Left renal cortex interstitium (tissue), 4 donors: ENCODE results near the gene KRTAP1-4. TPM values are rescaled to one million over a fixed set of nuclear protein-coding genes. Genes with fewer than 3 reads are reported as not detected.
"Not testable (repeated sequence)": the region's sequence is repeated elsewhere in the genome, so short reads cannot be mapped to it uniquely, and the experiment has no call there.

ENCODE experiments used
- DNase-seq, 4 donors: peaks; one replicate each; pipeline ENCODE4 v3.0.0-alpha.2; 2013; ENCODE audit warnings: low read depth in 4 of 4, low spot score in 2 of 4, missing footprints in 1 of 4
- polyA plus RNA-seq, 4 donors: library from polyadenylated mRNA; unstranded; fragments of 120-200 nt; gene quantifications; one replicate each; pipeline ENCODE4 v1.2.1, GENCODE V29; 2013; ENCODE audit not compliant: insufficient read length in 4 of 4

The KRTAP1-4 gene
- polyA plus RNA-seq, 4 donors = not detected

DNA sequence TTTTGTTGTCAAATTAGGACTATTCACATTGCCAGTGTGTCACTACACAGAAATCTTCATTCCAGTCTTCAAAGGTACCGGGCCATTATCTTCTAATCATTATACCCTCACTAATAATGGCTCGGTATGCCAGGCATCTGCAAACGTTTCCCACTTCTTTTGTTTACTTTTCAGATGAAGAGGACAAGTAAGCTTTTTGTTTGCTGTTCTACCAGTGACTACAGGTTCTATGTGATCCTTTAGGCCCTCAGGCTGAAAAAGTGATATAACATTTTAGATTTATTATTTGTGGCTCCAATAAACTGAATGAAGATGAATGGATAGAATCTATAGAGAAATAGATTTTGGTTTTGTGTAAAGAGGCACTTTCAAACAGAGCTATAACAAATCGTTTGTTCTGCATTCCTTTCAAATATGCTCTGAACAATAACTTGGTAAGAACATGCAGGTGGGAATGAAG lies 20.7 kb downstream of the KRTAP1-4 start:
- DNase-seq = no peak

DNA sequence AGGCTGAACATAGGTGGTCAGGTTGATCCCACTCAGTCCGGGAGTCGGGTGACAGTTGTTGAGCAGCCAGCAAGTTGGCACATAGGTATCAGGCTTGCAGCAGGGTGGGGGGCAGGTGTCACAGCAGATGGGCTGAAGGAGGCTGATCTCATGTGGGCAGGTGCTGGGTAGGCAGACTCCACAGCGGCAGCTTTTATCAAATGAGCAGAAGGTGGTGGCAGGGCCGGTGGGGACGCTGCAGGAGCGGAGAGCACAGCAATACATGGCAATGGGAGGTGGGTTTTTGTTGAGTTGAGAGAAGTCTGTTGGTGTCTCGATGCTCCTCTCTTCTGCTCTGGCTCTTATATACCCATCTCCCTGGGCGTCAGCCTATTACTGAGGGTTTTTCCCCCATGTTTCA lies 21.2 kb downstream of the KRTAP1-4 start, which contains the start of gene KRTAP3-1:
KRTAP3-1 (minus strand) TSS at position 318 of the 400 bp plus-strand sequence; CDS start at position 264, 54 bp downstream.
- DNase-seq = no peak

DNA sequence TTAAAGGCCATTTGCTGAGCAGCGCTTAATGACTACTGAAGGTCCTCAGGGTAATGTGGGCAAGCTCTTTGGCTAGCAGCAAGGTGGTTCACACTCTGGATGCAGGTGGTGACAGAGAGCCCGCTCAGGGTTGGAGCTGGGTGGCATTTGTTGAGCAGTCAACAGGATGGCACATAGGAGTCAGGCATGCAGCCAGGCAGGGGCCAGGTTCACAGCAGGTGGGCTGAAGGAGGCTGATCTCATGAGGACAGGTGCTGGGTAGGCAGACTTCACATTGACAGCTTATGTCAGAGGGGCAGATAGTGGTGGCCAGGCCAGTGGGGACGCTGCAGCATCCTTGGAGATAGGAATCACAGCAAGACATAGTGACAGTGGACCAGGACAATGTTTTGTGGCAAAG lies 25.6 kb downstream of the KRTAP1-4 start:
- DNase-seq = no peak

DNA sequence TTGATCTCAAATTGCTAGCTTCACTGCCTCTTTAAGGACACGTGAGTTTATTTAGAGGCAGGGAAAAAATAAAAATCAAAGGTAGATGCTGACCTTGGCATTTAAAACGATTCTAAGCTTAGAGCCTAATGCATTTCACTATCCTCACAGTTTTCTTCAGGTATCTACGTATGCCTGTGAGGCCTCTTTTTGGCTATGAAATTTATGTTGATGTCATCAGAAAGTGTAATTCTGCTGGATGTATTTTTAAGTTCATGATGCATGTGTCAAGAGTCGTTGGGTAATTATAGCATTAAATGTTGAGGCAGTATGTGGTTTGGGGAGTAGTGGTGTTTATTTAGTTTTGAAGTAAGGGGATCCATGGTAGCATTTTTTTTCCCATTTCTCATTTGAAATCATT lies 26.1 kb downstream of the KRTAP1-4 start:
- DNase-seq = no peak

DNA sequence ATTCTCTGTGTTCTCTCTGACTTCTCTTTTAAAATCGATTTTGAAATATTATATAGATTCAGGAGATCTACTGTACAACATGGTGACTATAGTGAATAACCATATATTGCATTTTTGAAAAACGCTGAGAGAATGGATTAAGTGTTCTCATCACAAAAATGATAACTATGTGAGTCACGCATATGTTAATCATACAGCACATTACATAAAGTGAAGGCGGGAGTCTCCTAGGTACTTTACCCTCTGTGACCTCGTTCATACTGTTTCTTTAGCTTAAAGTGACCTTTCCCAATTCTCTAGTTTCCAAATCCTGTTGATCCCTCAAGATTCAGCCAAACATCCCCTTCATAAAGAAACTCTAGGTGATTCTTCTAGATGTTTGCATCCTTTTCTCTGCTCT lies 27.2 kb downstream of the KRTAP1-4 start:
- DNase-seq = no peak

DNA sequence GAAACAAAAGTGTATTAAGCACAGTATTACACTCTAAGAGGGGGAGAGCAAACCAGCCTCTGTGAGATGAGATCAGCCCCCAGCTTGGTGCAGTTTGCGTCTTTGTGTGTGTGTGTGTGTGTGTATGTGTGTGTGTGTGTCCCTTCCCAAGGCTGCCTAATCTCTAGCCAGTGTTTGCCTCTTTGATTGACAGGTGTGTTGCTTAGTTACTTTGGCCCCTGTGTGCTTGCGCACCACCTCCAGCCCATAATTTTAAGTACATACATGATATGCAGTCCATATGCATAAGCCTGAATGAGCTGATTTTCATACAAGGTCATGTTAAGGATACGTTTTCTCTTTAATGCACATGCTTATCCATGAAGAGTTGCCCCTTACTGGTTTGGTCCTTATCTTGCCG lies 28.2 kb downstream of the KRTAP1-4 start:
- DNase-seq = no peak

DNA sequence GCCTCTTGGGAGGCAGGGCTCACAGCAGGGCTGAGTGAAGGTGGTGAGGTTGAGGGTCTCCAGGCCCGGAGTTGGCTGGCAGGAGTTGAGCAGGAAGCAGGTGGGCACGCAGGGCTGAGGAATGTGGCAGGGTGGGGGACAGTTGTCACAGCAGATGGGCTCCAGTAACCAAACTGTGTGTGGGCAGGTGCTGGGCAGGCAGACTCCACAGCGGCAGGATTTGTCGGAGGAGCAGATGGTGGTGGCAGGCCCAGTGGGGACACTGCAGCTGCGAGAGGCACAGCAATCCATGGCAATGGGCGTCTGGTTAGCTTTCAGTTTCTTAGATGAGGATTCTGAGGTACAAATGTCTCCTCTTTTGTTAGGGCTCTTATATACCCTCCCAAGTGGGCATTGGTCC lies 30.4 kb downstream of the KRTAP1-4 start, which contains the start of gene KRTAP3-2:
KRTAP3-2 (minus strand) TSS at position 344 of the 400 bp plus-strand sequence; CDS start at position 291, 53 bp downstream.
- not testable (repeated sequence) for DNase-seq

DNA sequence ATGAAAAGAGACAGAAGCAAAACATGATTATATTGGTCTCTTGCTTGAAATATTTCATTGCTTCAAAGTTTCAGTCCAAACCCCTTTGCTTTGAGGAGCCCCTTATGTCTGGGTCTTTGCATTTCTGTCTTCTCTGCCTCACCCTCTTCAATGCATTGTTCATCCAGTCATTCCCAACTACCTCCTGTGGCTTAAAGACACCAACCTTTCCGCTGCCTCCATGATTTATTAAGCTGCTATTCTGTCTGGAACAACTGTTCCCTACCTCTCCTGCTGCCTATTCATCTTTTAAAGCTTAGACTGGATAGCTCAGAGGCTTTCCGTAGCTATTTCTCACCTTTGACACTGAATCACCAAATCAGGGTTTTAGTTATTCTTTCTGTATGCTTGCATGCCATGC lies 32.6 kb downstream of the KRTAP1-4 start:
- no peak for DNase-seq

DNA sequence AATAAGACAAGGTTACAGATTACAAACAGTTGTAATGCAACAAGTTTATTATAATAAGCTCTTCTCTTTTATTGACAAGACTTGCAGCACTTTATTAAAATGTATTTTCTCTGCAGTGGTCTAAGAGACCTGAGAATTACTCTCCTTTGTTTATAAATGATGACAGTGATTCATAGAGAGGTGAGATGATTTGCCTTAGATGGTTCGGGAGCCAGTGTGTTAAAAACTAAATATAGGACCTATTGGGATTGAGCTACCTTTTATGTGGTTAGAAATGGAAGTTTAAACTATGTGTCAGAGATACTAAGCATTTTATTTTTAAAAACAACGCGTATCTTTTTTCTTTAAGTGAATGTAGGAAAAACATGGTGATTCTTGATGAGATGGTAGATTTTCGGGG lies 33.2 kb downstream of the KRTAP1-4 start:
- no peak for DNase-seq

DNA sequence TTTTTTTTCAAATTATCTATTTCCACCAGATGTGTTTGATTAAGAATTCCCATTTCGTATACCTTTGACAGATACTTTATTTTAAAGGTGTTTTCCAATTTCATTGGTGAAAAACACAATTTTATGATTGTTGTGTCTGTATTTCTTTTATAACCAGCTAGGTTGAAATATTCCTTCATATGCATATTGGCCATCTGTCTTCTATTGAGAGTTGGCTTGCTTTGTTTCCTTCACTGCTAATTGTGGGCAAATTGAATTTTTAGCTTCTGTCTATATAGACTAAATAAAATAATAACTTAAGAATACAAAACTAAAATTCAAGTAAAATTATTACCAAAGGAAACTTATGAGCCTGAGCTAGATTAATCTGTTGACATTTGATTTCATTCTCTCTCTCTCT lies 34.9 kb downstream of the KRTAP1-4 start:
- DNase-seq = no peak

DNA sequence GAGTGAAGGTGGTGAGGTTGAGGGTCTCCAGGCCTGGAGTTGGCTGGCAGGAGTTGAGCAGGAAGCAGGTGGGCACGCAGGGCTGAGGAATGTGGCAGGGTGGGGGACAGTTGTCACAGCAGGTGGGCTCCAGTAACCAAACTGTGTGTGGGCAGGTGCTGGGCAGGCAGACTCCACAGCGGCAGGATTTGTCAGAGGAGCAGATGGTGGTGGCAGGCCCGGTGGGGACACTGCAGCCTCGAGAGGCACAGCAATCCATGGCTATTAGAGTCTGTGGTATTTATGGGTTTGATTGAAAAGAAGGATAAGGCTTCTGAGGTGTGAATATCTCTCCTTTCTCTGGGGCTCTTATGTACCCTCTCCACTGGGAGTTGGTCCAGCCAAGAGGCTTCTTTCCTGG lies 36.2 kb downstream of the KRTAP1-4 start, which contains the start of gene KRTAP3-3:
KRTAP3-3 (minus strand) TSS at position 326 of the 400 bp plus-strand sequence; CDS start at position 259, 67 bp downstream.
- DNase-seq = no peak

DNA sequence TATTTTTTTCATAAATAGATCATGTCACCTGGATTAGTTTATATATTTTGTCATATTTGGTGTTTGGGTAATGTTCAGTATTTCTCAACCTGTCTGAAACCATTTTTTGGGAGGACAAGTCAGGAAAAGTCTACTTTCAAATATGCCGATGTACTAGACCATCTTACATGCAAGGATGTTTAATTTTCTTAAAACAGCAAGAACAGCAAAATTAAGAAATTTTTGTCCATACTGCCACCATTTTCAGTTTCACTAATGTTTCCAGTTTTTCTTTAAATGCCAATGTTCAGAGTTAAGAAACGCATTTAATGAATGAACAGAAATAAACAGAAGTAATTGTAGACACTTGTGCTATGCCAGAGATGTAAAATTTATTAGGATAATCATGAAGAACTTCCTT lies 36.9 kb downstream of the KRTAP1-4 start:
- DNase-seq = no peak

DNA sequence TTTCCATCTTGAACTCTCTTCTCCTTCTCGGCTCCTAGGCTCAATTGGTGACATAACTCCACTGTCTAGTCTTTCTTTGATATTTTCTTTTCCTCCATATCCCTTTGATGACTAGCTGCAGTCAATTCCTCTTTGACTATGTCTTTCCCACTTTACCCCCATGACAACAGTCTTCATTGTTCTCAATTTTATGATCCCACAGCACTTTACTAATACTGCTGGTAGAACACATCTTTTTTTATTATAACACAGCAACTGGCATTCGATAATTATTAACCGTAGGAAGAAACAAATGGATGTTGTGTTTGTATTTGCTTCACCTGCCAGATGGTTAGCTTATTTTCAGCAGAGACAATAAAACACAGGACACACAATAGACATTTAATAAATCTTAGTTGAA lies 37.3 kb downstream of the KRTAP1-4 start:
- DNase-seq = no peak

DNA sequence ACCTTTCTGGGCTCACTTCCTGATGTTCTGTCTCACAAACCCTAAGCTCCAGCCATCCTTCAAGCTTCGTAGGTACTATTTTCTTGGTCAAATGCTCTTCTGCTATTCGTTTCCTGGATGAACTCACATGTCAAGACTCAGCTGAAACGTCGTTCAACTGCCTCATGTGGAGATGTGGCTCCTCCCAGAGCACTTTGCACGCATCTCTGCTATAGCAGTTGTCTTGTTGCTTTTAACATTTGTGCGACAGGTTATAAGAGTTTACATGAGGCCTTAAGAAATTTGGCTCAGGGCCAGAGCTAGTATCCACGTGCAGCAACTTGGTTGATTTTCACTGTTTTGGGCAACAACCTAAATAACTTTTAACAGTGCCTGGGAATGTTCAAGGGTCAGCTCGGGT lies 43.1 kb downstream of the KRTAP1-4 start:
- DNase-seq = no peak

DNA sequence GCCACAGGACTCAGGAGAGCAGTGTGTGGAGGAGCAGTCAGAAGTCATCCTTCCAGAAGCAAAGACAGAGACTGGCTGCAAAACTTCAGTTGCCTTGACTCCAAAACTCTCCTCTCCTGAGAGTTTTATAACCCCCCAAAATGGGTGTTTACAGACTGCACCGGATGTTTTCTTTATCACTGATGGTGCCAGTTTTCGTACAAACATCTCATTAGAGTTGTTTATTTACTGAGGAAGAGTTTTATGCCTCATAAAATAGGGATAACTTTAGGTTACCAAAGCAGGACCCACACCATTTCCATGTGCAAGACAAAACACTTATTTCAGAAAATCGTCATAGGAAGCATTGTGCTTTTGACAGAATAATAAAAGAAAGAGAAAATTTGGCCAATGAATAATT lies 45.8 kb downstream of the KRTAP1-4 start, which contains the start of gene KRT40:
KRT40 (minus strand) TSS at position 101 of the 400 bp plus-strand sequence; CDS start at position 48, 53 bp downstream.
- no peak for DNase-seq

DNA sequence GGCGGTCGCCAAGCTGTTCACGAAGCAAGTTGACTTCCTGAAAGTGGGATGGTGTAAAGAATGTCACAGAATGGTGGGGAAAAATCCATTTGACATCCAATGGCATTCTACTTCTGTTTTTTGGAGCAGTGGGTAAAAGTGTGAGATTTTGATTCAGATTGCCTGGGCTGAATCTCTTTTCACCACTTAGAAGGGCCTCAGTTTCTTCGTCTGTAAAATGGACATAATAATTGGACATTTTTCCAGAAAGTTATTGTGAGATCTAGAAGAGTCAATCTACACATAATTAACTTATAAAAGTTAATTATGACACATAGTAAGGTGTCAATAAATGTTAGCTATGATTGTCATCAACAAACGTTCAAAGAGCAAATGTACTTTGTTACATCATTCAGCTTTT lies 48.9 kb downstream of the KRTAP1-4 start:
- no peak for DNase-seq

DNA sequence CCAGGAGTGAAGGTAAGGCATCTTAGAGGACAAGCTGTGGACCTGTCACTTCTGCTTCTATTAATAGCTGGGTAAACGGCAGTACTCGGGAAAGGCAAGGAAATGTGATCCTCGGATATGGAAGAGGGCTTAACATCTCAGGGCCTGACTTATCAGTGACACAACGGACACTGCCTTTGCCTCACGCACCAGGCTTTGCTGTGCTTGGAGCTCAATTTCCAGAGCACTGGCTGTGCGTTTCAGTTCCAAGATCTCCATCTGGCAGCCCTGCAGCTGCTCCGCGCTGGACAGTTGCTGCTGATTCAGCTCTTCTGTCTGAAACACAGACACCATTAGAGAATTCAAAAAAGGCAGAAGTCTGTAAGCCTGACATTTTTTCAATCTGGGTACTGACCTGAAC lies 49.4 kb downstream of the KRTAP1-4 start:
- DNase-seq = no peak

DNA sequence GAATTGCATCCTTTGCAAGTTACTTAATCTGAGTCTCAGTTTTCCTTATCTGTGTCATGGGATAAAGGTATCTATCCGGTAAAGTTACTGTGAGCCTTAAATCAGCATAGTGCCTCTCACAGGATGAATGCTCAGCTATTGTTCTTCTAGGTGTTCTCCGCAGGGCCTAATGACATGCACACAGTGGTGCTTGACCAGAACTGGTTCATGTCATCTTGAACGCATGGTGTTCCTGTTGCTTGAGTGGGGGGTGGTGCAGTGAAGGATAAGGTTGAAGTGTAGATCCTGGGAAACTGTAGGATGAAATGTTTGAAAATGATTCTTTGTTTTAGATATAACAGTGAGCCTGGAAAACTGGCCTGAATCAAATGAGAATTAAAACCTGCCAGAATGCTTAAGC lies 49.9 kb downstream of the KRTAP1-4 start:
- no peak for DNase-seq

Other genes starting within 250 kb of the KRTAP1-4 start
- gene KRT27, start 247.6 kb downstream of the KRTAP1-4 start, polyA plus RNA-seq = not detected
- gene KRT28, start 230.2 kb downstream of the KRTAP1-4 start, polyA plus RNA-seq = not detected
- 10 to 100 TPM; 41.1 to 72.4 (median 42.9) TPM for gene KRT10, start 207.6 kb downstream of the KRTAP1-4 start, polyA plus RNA-seq
- gene KRT12, start 163.0 kb downstream of the KRTAP1-4 start, polyA plus RNA-seq = under 1 TPM in 1 of 4 donors, not detected in 3; 0.28 TPM
- under 1 TPM in 2 of 4 donors, not detected in 2; 0.20 to 0.24 TPM for gene KRT20, start 145.0 kb downstream of the KRTAP1-4 start, polyA plus RNA-seq
- 1 to 10 TPM in 3 of 4 donors, under 1 TPM in 1; 0.57 to 2.3 (median 1.6) TPM for gene KRT23, start 92.5 kb downstream of the KRTAP1-4 start, polyA plus RNA-seq
- under 1 TPM in 1 of 4 donors, not detected in 3; 0.09 TPM for gene KRT39, start 63.2 kb downstream of the KRTAP1-4 start, polyA plus RNA-seq
- gene KRT40, start 45.9 kb downstream of the KRTAP1-4 start, polyA plus RNA-seq = under 1 TPM in 1 of 4 donors, not detected in 3; 0.08 TPM
- gene KRTAP3-3, start 36.0 kb downstream of the KRTAP1-4 start, polyA plus RNA-seq = not detected
- not detected for gene KRTAP3-2, start 30.3 kb downstream of the KRTAP1-4 start, polyA plus RNA-seq
- not detected for gene KRTAP3-1, start 21.1 kb downstream of the KRTAP1-4 start, polyA plus RNA-seq
- not detected for gene KRTAP1-5, start 3.0 kb downstream of the KRTAP1-4 start, polyA plus RNA-seq
- not detected for gene KRTAP1-3, start 4.7 kb upstream of the KRTAP1-4 start, polyA plus RNA-seq
- not detected for gene KRTAP1-1, start 11.3 kb upstream of the KRTAP1-4 start, polyA plus RNA-seq
- gene KRTAP2-1, start 17.1 kb upstream of the KRTAP1-4 start, polyA plus RNA-seq = not detected
- gene KRTAP2-2, start 25.0 kb upstream of the KRTAP1-4 start, polyA plus RNA-seq = not detected
- not detected for gene KRTAP2-3, start 29.9 kb upstream of the KRTAP1-4 start, polyA plus RNA-seq
- gene KRTAP2-4, start 35.7 kb upstream of the KRTAP1-4 start, polyA plus RNA-seq = not detected
- not detected for gene KRTAP4-7, start 54.0 kb upstream of the KRTAP1-4 start, polyA plus RNA-seq
- gene KRTAP4-8, start 67.9 kb upstream of the KRTAP1-4 start, polyA plus RNA-seq = not detected
- not detected for gene KRTAP4-16, start 72.0 kb upstream of the KRTAP1-4 start, polyA plus RNA-seq
- gene KRTAP4-9, start 75.2 kb upstream of the KRTAP1-4 start, polyA plus RNA-seq = not detected
- not detected for gene KRTAP4-11, start 88.2 kb upstream of the KRTAP1-4 start, polyA plus RNA-seq
- not detected for gene KRTAP4-12, start 94.0 kb upstream of the KRTAP1-4 start, polyA plus RNA-seq
- not detected for gene KRTAP4-6, start 110.3 kb upstream of the KRTAP1-4 start, polyA plus RNA-seq
- not detected for gene KRTAP4-5, start 119.6 kb upstream of the KRTAP1-4 start, polyA plus RNA-seq
- not detected for gene KRTAP4-4, start 130.6 kb upstream of the KRTAP1-4 start, polyA plus RNA-seq
- gene KRTAP4-3, start 138.0 kb upstream of the KRTAP1-4 start, polyA plus RNA-seq = not detected
- gene KRTAP4-2, start 148.0 kb upstream of the KRTAP1-4 start, polyA plus RNA-seq = not detected
- not detected for gene KRTAP4-1, start 154.7 kb upstream of the KRTAP1-4 start, polyA plus RNA-seq
- gene KRTAP9-1, start 159.7 kb upstream of the KRTAP1-4 start, polyA plus RNA-seq = not detected
- not detected for gene KRTAP9-2, start 196.5 kb upstream of the KRTAP1-4 start, polyA plus RNA-seq
- gene KRTAP9-3, start 202.3 kb upstream of the KRTAP1-4 start, polyA plus RNA-seq = not detected
- not detected for gene KRTAP9-8, start 207.8 kb upstream of the KRTAP1-4 start, polyA plus RNA-seq
- not detected for gene KRTAP9-4, start 219.5 kb upstream of the KRTAP1-4 start, polyA plus RNA-seq
- gene KRTAP9-9, start 225.2 kb upstream of the KRTAP1-4 start, polyA plus RNA-seq = not detected
- under 1 TPM in 3 of 4 donors, not detected in 1; 0.09 to 0.14 (median 0.10) TPM for gene KRTAP9-6, start 235.2 kb upstream of the KRTAP1-4 start, polyA plus RNA-seq
- gene KRTAP9-7, start 245.5 kb upstream of the KRTAP1-4 start, polyA plus RNA-seq = not detected